Measurements from ENCODE around the gene CARNS1.

CARNS1 gene

DNA sequence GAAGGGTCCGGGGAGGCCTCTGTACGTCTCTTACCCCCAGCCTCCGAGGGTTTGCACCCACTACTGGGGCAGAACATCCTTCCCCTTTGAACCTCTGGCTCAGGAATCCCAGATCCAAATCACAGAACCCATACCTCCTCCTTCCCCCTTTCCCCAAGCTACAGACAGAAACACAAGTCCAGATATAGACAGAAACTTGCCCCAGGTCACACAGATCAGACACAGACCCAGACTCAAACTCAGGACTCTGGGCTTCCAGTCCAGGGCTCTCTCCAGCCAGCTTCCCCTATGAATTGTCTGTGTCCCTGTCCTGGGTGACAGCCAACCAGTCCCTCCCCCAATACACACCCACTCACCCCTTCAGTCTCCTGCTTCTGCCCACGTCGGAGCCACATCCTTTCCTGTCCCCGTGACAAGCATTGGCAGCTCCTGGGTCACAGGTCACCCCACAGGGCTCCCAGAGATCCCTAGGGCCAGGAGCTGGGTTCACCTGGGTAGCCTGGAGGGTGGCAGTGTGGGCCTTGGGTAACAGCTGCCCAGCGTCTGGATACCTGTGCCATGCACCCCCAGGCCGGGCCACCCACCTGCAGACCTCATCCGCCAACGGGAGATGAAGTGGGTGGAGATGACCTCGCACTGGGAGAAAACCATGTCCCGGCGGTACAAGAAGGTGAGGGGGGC lies 10.8 kb upstream of the CARNS1 start:
- TF ChIP-seq POLR2AphosphoS5 (IDR thresholded peaks at IDR 0.05; ENCODE audit: borderline replicate concordance, low read depth, low read length) (no peak), FOXP2 (optimal IDR thresholded peaks at IDR 0.05; ENCODE audit: control extremely low read depth, extremely low read length, insufficient read depth) (no peak), EZH2 (IDR thresholded peaks at IDR 0.05) (no peak)
- DNase-seq (ENCODE audit: low read depth, low spot score): no peak
- Histone ChIP-seq H3K36me3 (ENCODE audit: insufficient read depth, low read length) (peaks cover 3% of the 10 kb centered on the region; the same call in 1 of the 2 replicates), H3K9ac (ENCODE audit: insufficient read length) (no peak overlapping the region), H3K9me3 (ENCODE audit: low read depth, low read length) (no peaks in the 10 kb centered on the region), H3K27ac (no peak overlapping the region), H3K4me3 (no peak overlapping the region)

GRCh38 chr11:67405196-67405567 lies 10.3 kb upstream of the CARNS1 start:
- DNase-seq (ENCODE audit: low read depth, low spot score): no peak
- Histone ChIP-seq H3K9ac (ENCODE audit: insufficient read length) (no peak overlapping the region), H3K9me3 (ENCODE audit: low read depth, low read length) (no peaks in the 10 kb centered on the region), H3K36me3 (ENCODE audit: insufficient read depth, low read length) (peaks cover 1% of the 10 kb centered on the region; the same call in 1 of the 2 replicates), H3K27ac (no peak overlapping the region), H3K4me3 (no peak overlapping the region)
- no peak for TF ChIP-seq EZH2 (IDR thresholded peaks at IDR 0.05)

- Histone ChIP-seq H3K9me3 (ENCODE audit: low read depth, low read length) (no peaks in the 10 kb centered on the region), H3K36me3 (ENCODE audit: insufficient read depth, low read length) (no peaks in the 10 kb centered on the region), H3K4me3 (no peak overlapping the region), H3K9ac (ENCODE audit: insufficient read length) (no peak overlapping the region), H3K27ac (no peak overlapping the region)
- DNase-seq (ENCODE audit: low read depth, low spot score): no peak
- TF ChIP-seq POLR2AphosphoS5 (IDR thresholded peaks at IDR 0.05; ENCODE audit: borderline replicate concordance, low read depth, low read length) (no peak), FOXP2 (optimal IDR thresholded peaks at IDR 0.05; ENCODE audit: control extremely low read depth, extremely low read length, insufficient read depth) (no peak), EZH2 (IDR thresholded peaks at IDR 0.05) (no peak)
These were observed 9.7 kb upstream of the CARNS1 start for GRCh38 chr11:67405688-67406339.

DNA sequence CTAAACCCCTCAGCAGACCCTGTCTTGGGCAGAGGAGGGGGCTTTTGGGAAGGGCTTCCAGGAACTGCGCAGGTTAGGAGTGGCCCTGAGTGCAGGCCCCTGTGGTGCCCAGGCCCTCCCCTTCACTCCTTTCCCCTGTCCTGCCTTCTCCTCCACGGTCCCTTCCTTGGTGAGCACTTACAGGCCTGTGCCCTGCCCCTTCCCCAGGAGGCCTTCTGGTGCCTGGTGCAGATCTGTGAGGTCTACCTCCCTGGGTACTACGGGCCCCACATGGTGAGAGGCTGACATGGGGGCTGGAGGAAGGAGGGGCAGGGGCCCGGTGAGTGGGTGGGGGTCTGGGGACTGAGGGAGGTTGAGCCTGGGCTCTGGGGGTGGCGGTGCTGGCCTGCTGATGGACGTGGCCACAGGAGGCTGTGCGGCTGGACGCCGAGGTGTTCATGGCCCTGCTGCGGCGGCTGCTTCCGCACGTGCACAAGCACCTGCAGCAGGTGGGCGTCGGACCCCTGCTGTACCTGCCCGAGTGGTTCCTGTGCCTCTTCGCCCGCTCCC lies 9.0 kb upstream of the CARNS1 start:
- no peaks in the 10 kb centered on the region for H3K36me3 ChIP-seq (ENCODE audit: insufficient read depth, low read length)
- no peak overlapping the region for H3K9ac ChIP-seq (ENCODE audit: insufficient read length)
- DNase-seq (ENCODE audit: low read depth, low spot score): no peak
- H3K4me3 ChIP-seq: no peak overlapping the region
- no peak overlapping the region for H3K27ac ChIP-seq
- TF ChIP-seq FOXP2 (optimal IDR thresholded peaks at IDR 0.05; ENCODE audit: control extremely low read depth, extremely low read length, insufficient read depth) (no peak), EZH2 (IDR thresholded peaks at IDR 0.05) (no peak), POLR2AphosphoS5 (IDR thresholded peaks at IDR 0.05; ENCODE audit: borderline replicate concordance, low read depth, low read length) (no peak)
- H3K9me3 ChIP-seq (ENCODE audit: low read depth, low read length): no peaks in the 10 kb centered on the region

DNA sequence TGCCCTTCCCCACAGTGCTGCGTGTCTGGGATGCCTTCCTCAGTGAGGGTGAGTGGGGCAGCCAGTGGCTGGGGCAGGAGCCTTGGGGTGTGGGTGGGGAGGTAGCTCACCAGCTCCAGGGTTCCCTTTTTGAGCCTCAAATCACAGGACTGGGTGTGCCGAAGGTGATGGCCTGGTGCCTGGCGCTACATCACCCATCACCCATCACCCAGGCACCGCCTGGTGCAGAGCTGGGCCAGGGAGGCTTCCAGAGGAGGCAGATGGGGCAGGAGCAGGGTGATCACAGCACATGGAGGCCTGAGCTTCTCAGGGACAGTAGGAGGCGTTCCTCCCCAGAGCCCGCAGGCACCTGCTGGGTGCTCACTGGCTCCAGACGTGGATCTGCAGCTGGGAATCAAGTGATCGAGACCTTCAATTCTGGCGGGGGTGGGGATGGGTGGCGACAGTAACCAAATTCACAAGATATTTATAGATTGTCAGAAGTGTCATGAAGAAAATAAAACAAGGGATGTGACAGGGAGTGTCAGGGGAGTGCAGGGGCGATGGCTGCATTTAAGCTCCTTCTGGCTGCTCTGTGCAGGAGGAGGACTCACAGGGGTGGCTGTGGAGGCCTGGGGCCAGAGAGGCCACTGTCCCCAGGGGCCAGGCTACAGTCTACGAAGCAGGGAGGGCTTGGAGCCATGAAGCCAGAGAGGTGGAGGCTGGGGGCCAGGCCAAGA lies 8.3 kb upstream of the CARNS1 start:
- H3K4me3 ChIP-seq: no peak overlapping the region
- H3K9ac ChIP-seq (ENCODE audit: insufficient read length): no peak overlapping the region
- H3K36me3 ChIP-seq (ENCODE audit: insufficient read depth, low read length): no peaks in the 10 kb centered on the region
- TF ChIP-seq POLR2AphosphoS5 (IDR thresholded peaks at IDR 0.05; ENCODE audit: borderline replicate concordance, low read depth, low read length): no peak
- TF ChIP-seq FOXP2 (optimal IDR thresholded peaks at IDR 0.05; ENCODE audit: control extremely low read depth, extremely low read length, insufficient read depth): no peak
- TF ChIP-seq EZH2 (IDR thresholded peaks at IDR 0.05): no peak
- no peak overlapping the region for H3K27ac ChIP-seq
- DNase-seq (ENCODE audit: low read depth, low spot score): no peak
- no peaks in the 10 kb centered on the region for H3K9me3 ChIP-seq (ENCODE audit: low read depth, low read length)

- TF ChIP-seq EZH2 (IDR thresholded peaks at IDR 0.05) (no peak), POLR2AphosphoS5 (IDR thresholded peaks at IDR 0.05; ENCODE audit: borderline replicate concordance, low read depth, low read length) (no peak), FOXP2 (optimal IDR thresholded peaks at IDR 0.05; ENCODE audit: control extremely low read depth, extremely low read length, insufficient read depth) (no peak)
- Histone ChIP-seq H3K36me3 (ENCODE audit: insufficient read depth, low read length) (no peaks in the 10 kb centered on the region), H3K4me3 (no peak overlapping the region), H3K27ac (no peak overlapping the region), H3K9me3 (ENCODE audit: low read depth, low read length) (no peaks in the 10 kb centered on the region), H3K9ac (ENCODE audit: insufficient read length) (no peak overlapping the region)
- no peak for DNase-seq (ENCODE audit: low read depth, low spot score)
These were observed 7.8 kb upstream of the CARNS1 start for GRCh38 chr11:67407688-67408163.

DNA sequence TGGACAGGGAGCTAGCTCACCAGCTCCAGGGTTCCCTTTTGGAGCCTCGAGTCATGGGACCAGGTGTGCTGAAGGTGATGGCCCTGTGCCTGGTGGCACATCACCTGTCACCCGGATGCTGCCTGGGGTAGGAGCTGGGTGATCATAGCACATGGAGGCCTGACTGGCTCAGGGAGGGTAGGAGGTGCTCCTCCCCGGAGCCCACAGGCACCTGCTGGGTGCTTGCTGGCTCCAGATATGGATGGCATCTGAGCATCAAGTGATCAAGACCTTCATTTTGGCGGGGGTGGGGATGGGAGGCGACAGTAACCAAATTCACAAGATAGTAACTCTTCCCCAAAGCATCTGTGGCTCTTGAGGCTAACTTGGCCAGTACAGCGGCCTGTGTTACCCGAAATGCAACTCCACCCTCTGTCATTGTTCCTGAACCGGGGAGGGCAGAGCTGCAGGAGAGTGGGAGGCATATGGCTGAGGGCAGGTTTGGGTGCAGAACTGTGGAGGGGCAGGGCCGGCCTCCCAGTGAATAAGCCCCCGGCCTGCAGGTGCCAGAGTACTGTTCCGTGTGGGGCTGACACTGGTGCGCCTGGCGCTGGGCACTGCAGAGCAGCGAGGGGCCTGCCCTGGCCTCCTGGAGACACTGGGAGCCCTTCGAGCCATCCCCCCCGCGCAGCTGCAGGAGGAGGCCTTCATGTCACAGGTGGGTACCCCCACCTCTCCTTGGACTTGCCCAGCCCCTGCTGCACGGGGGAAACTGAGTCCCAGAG lies 6.9 kb upstream of the CARNS1 start:
- Histone ChIP-seq H3K4me3 (no peak overlapping the region), H3K9me3 (ENCODE audit: low read depth, low read length) (no peaks in the 10 kb centered on the region), H3K27ac (no peak overlapping the region), H3K9ac (ENCODE audit: insufficient read length) (no peak overlapping the region), H3K36me3 (ENCODE audit: insufficient read depth, low read length) (no peaks in the 10 kb centered on the region)
- TF ChIP-seq EZH2 (IDR thresholded peaks at IDR 0.05) (no peak), FOXP2 (optimal IDR thresholded peaks at IDR 0.05; ENCODE audit: control extremely low read depth, extremely low read length, insufficient read depth) (no peak), POLR2AphosphoS5 (IDR thresholded peaks at IDR 0.05; ENCODE audit: borderline replicate concordance, low read depth, low read length) (no peak)
- DNase-seq (ENCODE audit: low read depth, low spot score): no peak

DNA sequence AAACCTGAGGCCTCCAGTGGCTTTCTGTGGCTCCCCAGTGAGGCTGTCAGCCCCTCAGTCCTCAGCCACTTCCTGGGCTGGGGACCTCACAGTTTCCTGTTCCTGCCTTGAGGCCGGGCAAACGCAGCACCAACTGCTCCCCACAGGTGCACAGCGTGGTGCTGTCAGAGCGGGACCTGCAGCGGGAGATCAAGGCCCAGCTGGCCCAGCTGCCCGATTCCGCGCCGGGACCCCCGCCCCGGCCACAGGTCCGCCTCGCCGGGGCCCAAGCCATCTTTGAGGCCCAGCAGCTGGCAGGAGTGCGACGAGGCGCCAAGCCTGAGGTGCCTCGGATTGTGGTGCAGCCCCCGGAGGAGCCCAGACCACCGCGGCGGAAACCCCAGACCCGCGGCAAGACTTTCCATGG lies 6.2 kb upstream of the CARNS1 start:
- TF ChIP-seq POLR2AphosphoS5 (IDR thresholded peaks at IDR 0.05; ENCODE audit: borderline replicate concordance, low read depth, low read length) (no peak), EZH2 (IDR thresholded peaks at IDR 0.05) (no peak), FOXP2 (optimal IDR thresholded peaks at IDR 0.05; ENCODE audit: control extremely low read depth, extremely low read length, insufficient read depth) (no peak)
- no peak for DNase-seq (ENCODE audit: low read depth, low spot score)
- Histone ChIP-seq H3K9me3 (ENCODE audit: low read depth, low read length) (no peaks in the 10 kb centered on the region), H3K27ac (no peak overlapping the region), H3K36me3 (ENCODE audit: insufficient read depth, low read length) (no peaks in the 10 kb centered on the region), H3K9ac (ENCODE audit: insufficient read length) (no peak overlapping the region), H3K4me3 (no peak overlapping the region)
